Measurements from ENCODE around the gene BAHD1.

GRCh38 chr15:40516322-40516721, 75.6 kb downstream of the BAHD1 start:
- TF ChIP-seq POLR2A (IDR thresholded peaks at IDR 0.05): no peak
- TF ChIP-seq, protein P1, sequence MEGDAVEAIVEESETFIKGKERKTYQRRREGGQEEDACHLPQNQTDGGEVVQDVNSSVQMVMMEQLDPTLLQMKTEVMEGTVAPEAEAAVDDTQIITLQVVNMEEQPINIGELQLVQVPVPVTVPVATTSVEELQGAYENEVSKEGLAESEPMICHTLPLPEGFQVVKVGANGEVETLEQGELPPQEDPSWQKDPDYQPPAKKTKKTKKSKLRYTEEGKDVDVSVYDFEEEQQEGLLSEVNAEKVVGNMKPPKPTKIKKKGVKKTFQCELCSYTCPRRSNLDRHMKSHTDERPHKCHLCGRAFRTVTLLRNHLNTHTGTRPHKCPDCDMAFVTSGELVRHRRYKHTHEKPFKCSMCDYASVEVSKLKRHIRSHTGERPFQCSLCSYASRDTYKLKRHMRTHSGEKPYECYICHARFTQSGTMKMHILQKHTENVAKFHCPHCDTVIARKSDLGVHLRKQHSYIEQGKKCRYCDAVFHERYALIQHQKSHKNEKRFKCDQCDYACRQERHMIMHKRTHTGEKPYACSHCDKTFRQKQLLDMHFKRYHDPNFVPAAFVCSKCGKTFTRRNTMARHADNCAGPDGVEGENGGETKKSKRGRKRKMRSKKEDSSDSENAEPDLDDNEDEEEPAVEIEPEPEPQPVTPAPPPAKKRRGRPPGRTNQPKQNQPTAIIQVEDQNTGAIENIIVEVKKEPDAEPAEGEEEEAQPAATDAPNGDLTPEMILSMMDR (IDR thresholded peaks at IDR 0.05): no peak

Measured in body of pancreas (tissue), 4 donors.